SK-N-SH treated with all-trans-retinoic acid at 6 μM for 48 hours (cell line): Measurements from ENCODE around the gene GPR32.

Source experiments
- ARNTL ChIP-seq: fragments of 450-650 bp; formaldehyde crosslinking; IDR thresholded peaks from 2 replicates; pipeline ENCODE4 v1.5.0; 2020; ENCODE audit warnings: low read depth, mild to moderate bottlenecking, moderate library complexity, borderline replicate concordance
- BACH2 ChIP-seq: fragments of 250-450 bp; sonication (Bioruptor Pico); IDR thresholded peaks from 2 replicates; pipeline ENCODE4 v1.9.0; 2021; ENCODE audit warnings: mild to moderate bottlenecking, borderline replicate concordance
- CREB5 ChIP-seq: fragments of 250-450 bp; sonication (Bioruptor Pico); IDR thresholded peaks from 2 replicates; pipeline ENCODE4 v1.5.1; 2020; ENCODE audit warnings: low read depth, mild to moderate bottlenecking, moderate library complexity
- CSDC2 ChIP-seq: fragments of 250-450 bp; sonication (Bioruptor Pico); IDR thresholded peaks from 2 replicates; pipeline ENCODE4 v1.5.0; 2020; ENCODE audit warnings: mild to moderate bottlenecking, moderate library complexity
- ESRRG ChIP-seq: fragments of 250-450 bp; sonication (Bioruptor Pico); IDR thresholded peaks from 2 replicates; pipeline ENCODE4 v1.6.1; 2021; ENCODE audit warnings: mild to moderate bottlenecking
- POU6F1 ChIP-seq: fragments of 250-450 bp; sonication (Bioruptor Pico); IDR thresholded peaks from 2 replicates; pipeline ENCODE4 v1.8.0; 2021; ENCODE audit warnings: low read depth, mild to moderate bottlenecking, moderate library complexity, borderline replicate concordance
- ZFP30 ChIP-seq: fragments of 450-650 bp; formaldehyde crosslinking; IDR thresholded peaks from 2 replicates; pipeline ENCODE4 v1.5.0; 2022; ENCODE audit warnings: mild to moderate bottlenecking, moderate library complexity
- ZNF70 ChIP-seq: fragments of 450-650 bp; formaldehyde crosslinking; IDR thresholded peaks from 2 replicates; pipeline ENCODE4 v1.5.0; 2020; ENCODE audit warnings: mild to moderate bottlenecking, moderate library complexity

GRCh38 chr19:50798659-50799546 is 28.6 kb downstream of the GPR32 start:
- TF ChIP-seq ESRRG (CRISPR knock-in tag) = no peak
- TF ChIP-seq POU6F1 (CRISPR knock-in tag) = no peak
- TF ChIP-seq BACH2 (CRISPR knock-in tag) = no peak
- TF ChIP-seq ZNF70 (CRISPR knock-in tag) = no peak
- no peak for TF ChIP-seq ZFP30 (CRISPR knock-in tag)
- no peak for TF ChIP-seq CSDC2 (CRISPR knock-in tag)
- TF ChIP-seq CREB5 (CRISPR knock-in tag) = no peak
- no peak for TF ChIP-seq ARNTL (CRISPR knock-in tag)
